Activated CD8-positive, alpha-beta T cell treated with anti-CD3 and anti-CD28 coated beads for 36 hours (primary cell): Measurements from ENCODE around the gene MRPS12. TPM values are rescaled to one million over a fixed set of nuclear protein-coding genes. Genes with fewer than 3 reads are reported as not detected.

Experiments used
- ATAC-seq: fragments of 200-7000 bp; cut with Tn5 transposase; one replicate; pipeline ENCODE4 v1.10.0; 2021; ENCODE audit warnings: mild to moderate bottlenecking, moderate library complexity
- CTCF ChIA-PET: fragments of 350-600 bp; sonication (Branson Sonifier 250); formaldehyde crosslinking; loops from one replicate; lab custom pipeline; 2021; ENCODE audit warnings: antibody characterized with exemption; lab: Charles Lee
- POLR2A ChIA-PET: fragments of 350-600 bp; sonication (Branson Sonifier 250); formaldehyde crosslinking; loops from one replicate; lab custom pipeline; 2021; ENCODE audit warnings: antibody characterized with exemption; lab: Charles Lee
- DNase-seq: peaks from one replicate; pipeline ENCODE4 v3.0.0-alpha.2; 2020
- H3K27ac Mint-ChIP-seq: one replicate; pipeline ENCODE4 v1.8.0; 2021; ENCODE audit warnings: mild to moderate bottlenecking, mixed read lengths
- H3K27me3 Mint-ChIP-seq: one replicate; pipeline ENCODE4 v1.8.0; 2021; ENCODE audit warnings: mixed read lengths
- H3K36me3 Mint-ChIP-seq: one replicate; pipeline ENCODE4 v1.8.0; 2021; ENCODE audit warnings: low read depth, mixed read lengths
- H3K4me1 Mint-ChIP-seq: one replicate; pipeline ENCODE4 v1.8.0; 2021; ENCODE audit warnings: low read depth, mixed read lengths
- H3K4me3 Mint-ChIP-seq: one replicate; pipeline ENCODE4 v1.8.0; 2021; ENCODE audit warnings: mild to moderate bottlenecking, moderate library complexity, mixed read lengths
- H3K9me3 Mint-ChIP-seq: one replicate; pipeline ENCODE4 v1.8.0; 2021; ENCODE audit warnings: mixed read lengths
- intact Hi-C: fragments of 100-400 bp; cut with micrococcal nuclease; formaldehyde crosslinking; loops from one replicate; pipeline ENCODE4 v1.10.0; 2022
- total RNA-seq, 2 experiments: library from RNA; stranded (reverse); gene quantifications; one replicate each; pipeline ENCODE4 v1.2.3, GENCODE V29; 2021
- TF ChIP-seq, protein P1 (sequence below): fragments of 200-600 bp; IDR thresholded peaks from one replicate; pipeline ENCODE4 v1.8.0; 2022; ENCODE audit warnings: antibody characterized with exemption, mild to moderate bottlenecking

MRPS12 gene
- total RNA-seq, 2 experiments from 2014 or later, result 80.1 to 81.2 TPM

GRCh38 chr19:38952395-38953165 is 21.8 kb downstream of the MRPS12 start:
- Mint-ChIP-seq H3K4me3 (no peak overlapping the region), H3K9me3 (no peaks in the 10 kb centered on the region), H3K36me3 (no peaks in the 10 kb centered on the region), H3K4me1 (peaks cover 11% of the 10 kb centered on the region), H3K27ac (no peak overlapping the region), H3K27me3 (peaks cover 25% of the 10 kb centered on the region)
- TF ChIP-seq, protein P1, sequence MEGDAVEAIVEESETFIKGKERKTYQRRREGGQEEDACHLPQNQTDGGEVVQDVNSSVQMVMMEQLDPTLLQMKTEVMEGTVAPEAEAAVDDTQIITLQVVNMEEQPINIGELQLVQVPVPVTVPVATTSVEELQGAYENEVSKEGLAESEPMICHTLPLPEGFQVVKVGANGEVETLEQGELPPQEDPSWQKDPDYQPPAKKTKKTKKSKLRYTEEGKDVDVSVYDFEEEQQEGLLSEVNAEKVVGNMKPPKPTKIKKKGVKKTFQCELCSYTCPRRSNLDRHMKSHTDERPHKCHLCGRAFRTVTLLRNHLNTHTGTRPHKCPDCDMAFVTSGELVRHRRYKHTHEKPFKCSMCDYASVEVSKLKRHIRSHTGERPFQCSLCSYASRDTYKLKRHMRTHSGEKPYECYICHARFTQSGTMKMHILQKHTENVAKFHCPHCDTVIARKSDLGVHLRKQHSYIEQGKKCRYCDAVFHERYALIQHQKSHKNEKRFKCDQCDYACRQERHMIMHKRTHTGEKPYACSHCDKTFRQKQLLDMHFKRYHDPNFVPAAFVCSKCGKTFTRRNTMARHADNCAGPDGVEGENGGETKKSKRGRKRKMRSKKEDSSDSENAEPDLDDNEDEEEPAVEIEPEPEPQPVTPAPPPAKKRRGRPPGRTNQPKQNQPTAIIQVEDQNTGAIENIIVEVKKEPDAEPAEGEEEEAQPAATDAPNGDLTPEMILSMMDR, result peak; percentile 57
- ATAC-seq (no peak), DNase-seq (peak; percentile 56)
- intact Hi-C loops, result no loop called here
- POLR2A ChIA-PET, result no interaction called here
- CTCF ChIA-PET, result interaction anchor here (0.9 to 1.7 kb wide), 9 partner anchors 8 to 183 kb away, joined by 3 to 5 read pairs (median 4); partner anchors contain the start of genes MRPS12 and SARS2

GRCh38 chr19:38953677-38954076 is 22.9 kb downstream of the MRPS12 start:
- TF ChIP-seq, protein P1, result no peak
- H3K4me3 Mint-ChIP-seq, result no peak overlapping the region
- H3K27ac Mint-ChIP-seq, result no peak overlapping the region
- POLR2A ChIA-PET, result no interaction called here
- H3K4me1 Mint-ChIP-seq, result peaks cover 11% of the 10 kb centered on the region
- intact Hi-C loops, result no loop called here
- DNase-seq (no peak), ATAC-seq (no peak)
- H3K27me3 Mint-ChIP-seq, result peaks cover 25% of the 10 kb centered on the region
- CTCF ChIA-PET, result interaction anchor here (1.1 to 1.7 kb wide), 3 partner anchors 24 to 120 kb away, joined by 3 to 5 read pairs (median 4); no protein-coding TSS in a partner anchor
- no peaks in the 10 kb centered on the region for H3K36me3 Mint-ChIP-seq
- H3K9me3 Mint-ChIP-seq, result no peaks in the 10 kb centered on the region

DNA sequence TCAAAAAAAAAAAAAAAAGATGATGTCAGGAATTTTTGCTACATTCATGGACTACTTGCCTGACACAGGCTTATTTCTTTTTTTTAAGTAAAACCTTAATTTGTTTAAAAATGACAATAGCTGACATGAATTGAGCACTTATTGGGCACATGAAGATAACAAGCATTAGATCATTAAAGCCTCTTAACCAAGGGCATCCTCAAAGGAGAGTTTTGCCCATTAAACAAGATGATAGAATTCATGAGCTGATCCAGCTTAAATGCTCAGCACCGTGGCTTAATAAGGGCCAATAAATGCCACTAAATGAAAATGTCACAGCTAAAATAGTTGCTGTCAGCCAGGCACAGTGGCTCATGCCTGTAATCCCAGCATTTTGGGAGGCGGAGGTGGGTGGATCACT is 25.5 kb downstream of the MRPS12 start:
- Mint-ChIP-seq H3K27ac (no peak overlapping the region), H3K27me3 (peaks cover 17% of the 10 kb centered on the region), H3K36me3 (no peaks in the 10 kb centered on the region), H3K4me1 (peaks cover 2% of the 10 kb centered on the region), H3K4me3 (no peak overlapping the region), H3K9me3 (no peaks in the 10 kb centered on the region)
- intact Hi-C loops, result no loop called here
- ChIA-PET CTCF (interaction anchor here (1.1 kb wide), 1 partner anchor 96 kb away, joined by 3 read pairs; no protein-coding TSS in a partner anchor), POLR2A (no interaction called here)
- TF ChIP-seq, protein P1, result no peak
- DNase-seq (no peak), ATAC-seq (no peak)

DNA sequence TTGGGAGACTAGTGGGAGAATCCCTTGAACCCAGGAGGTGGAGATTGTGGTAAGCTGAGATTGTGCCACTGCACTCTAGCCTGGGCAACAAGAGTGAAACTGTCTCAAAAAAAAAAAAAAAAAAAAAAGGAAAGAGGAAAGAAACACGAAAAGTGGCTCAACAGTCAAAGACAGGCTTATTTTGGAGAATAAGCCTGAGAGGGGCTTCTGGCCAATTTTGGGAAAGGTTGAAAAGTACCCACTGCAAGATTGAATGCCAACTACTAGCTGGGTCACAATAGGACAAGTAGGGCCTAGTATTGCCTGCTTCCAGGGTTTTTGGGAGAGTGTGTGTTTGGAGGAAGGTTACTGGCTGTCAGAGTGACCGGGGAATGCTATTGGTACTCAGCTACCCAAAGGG is 27.6 kb downstream of the MRPS12 start:
- Mint-ChIP-seq H3K36me3 (no peaks in the 10 kb centered on the region), H3K27ac (no peak overlapping the region), H3K4me3 (no peak overlapping the region), H3K4me1 (no peaks in the 10 kb centered on the region), H3K9me3 (no peaks in the 10 kb centered on the region), H3K27me3 (peaks cover 7% of the 10 kb centered on the region)
- no peak for DNase-seq
- ATAC-seq, result no peak
- POLR2A ChIA-PET, result interaction anchor here (0.7 kb wide), 1 partner anchor 13 kb away, joined by 3 read pairs; no protein-coding TSS in a partner anchor
- intact Hi-C loops, result no loop called here
- CTCF ChIA-PET, result no interaction called here
- TF ChIP-seq, protein P1, result no peak

DNA sequence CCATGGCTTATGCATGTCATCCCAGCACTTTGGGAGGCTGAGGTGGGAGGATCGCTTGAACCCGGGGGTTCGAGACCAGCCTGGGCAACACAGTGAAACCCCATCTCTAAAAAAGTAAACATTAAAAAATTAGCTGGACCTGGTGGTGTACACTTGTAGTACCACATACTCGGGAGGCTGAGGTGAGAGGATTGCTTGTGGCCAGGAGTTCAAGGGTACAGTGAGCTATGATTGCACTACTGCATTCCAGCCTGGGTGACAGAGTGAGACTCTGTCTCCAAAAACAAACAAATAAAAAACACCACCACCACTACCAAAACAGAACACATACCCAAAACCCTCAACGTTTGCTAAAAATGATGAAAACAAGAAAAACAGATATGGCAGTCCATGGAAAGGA is 28.9 kb downstream of the MRPS12 start:
- Mint-ChIP-seq H3K27me3 (peaks cover 1% of the 10 kb centered on the region), H3K4me1 (no peaks in the 10 kb centered on the region), H3K27ac (no peak overlapping the region), H3K36me3 (no peaks in the 10 kb centered on the region), H3K9me3 (no peaks in the 10 kb centered on the region), H3K4me3 (no peak overlapping the region)
- TF ChIP-seq, protein P1, result no peak
- intact Hi-C loops, result no loop called here
- POLR2A ChIA-PET, result no interaction called here
- CTCF ChIA-PET, result interaction anchor here (0.6 to 1.3 kb wide), 3 partner anchors 8 to 30 kb away, joined by 3 to 4 read pairs (median 3); partner anchors contain the start of genes MRPS12 and SARS2
- DNase-seq (no peak), ATAC-seq (no peak)
